Measurements from ENCODE around the gene CACNG6.
"Not testable (repeated sequence)": the region's sequence is repeated elsewhere in the genome, so short reads cannot be mapped to it uniquely, and the experiment has no call there.

Gene CACNG6

GRCh38 chr19:54035215-54036178, 44.1 kb downstream of the CACNG6 start:
- DNase-seq = no peak
- Mint-ChIP-seq H3K27ac (no peak overlapping the region), H3K4me1 (peaks cover 14% of the 10 kb centered on the region), H3K9me3 (peaks cover 9% of the 10 kb centered on the region), H3K4me3 (no peak overlapping the region), H3K27me3 (ENCODE audit: low read depth, poor library complexity) (peaks cover 6% of the 10 kb centered on the region), H3K36me3 (ENCODE audit: low read depth) (no peaks in the 10 kb centered on the region)
- no peak for TF ChIP-seq CTCF (IDR thresholded peaks at IDR 0.05)

DNA sequence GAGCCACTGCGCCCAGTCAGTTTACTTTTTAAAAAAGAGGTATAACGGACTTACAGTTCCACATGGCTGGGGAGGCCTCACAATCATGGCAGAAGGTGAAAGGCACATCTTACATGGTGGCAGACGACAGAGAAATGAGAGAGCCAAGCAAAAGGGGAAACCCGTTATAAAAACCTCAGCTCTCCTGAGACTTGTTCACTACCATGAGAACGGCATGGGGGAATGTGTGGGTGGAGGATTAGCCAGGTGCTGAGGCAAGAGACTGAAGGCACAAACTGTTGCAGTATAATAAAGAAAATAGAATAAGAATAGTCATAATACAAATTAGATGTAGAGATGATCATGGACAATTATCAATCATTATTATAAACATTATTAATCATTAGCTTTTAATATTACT, 45.1 kb downstream of the CACNG6 start:
- not testable (repeated sequence) for H3K36me3 Mint-ChIP-seq (ENCODE audit: low read depth); H3K9me3 Mint-ChIP-seq; DNase-seq; H3K27ac Mint-ChIP-seq; H3K27me3 Mint-ChIP-seq (ENCODE audit: low read depth, poor library complexity); H3K4me3 Mint-ChIP-seq
- peaks cover 14% of the 10 kb centered on the region for H3K4me1 Mint-ChIP-seq

GRCh38 chr19:54040003-54040402, 48.6 kb downstream of the CACNG6 start:
- no peak for TF ChIP-seq CTCF (IDR thresholded peaks at IDR 0.05)
- no peak overlapping the region for H3K27ac Mint-ChIP-seq

DNA sequence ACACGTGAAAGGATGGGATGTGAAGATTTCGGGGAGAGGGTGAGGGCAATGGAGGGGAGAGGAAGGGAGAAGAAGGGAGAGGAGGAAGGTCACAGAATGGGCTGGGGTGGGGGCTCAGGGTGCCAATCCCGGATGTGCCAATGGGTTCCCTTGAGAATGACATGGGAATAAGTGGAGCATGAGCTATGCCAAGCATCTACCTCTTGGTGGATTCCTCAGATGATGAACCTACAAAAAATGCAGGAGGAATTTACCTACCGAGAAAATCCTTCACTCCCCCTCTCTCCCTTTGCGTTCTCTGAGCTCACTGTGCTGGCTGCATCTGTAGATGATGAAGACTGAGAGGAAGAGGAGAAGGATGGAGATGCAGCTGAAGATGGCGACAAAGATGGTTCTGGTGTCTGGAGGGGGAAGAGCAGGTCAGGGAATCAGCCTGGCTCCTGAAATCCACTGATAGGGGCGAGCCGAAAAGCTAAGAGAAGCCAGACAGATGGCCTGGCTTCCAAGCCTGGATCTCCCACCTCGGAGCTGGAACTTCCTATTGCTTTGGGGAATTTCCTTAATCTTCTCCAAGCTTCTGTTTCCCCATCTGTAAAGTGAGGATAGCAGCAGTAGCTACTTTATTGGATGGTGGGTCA, 50.7 kb downstream of the CACNG6 start:
- no peaks in the 10 kb centered on the region for H3K36me3 Mint-ChIP-seq (ENCODE audit: low read depth)
- H3K27ac Mint-ChIP-seq = no peak overlapping the region
- H3K4me1 Mint-ChIP-seq = no peaks in the 10 kb centered on the region
- H3K27me3 Mint-ChIP-seq (ENCODE audit: low read depth, poor library complexity) = peaks cover 17% of the 10 kb centered on the region
- TF ChIP-seq CTCF (IDR thresholded peaks at IDR 0.05) = no peak
- H3K4me3 Mint-ChIP-seq = no peak overlapping the region
- no peak for DNase-seq
- peaks cover 4% of the 10 kb centered on the region for H3K9me3 Mint-ChIP-seq

More at GRCh38 chr19:54040003-54040402, 48.6 kb downstream of the CACNG6 start:
- H3K36me3 Mint-ChIP-seq (ENCODE audit: low read depth) = no peaks in the 10 kb centered on the region
- peaks cover 17% of the 10 kb centered on the region for H3K27me3 Mint-ChIP-seq (ENCODE audit: low read depth, poor library complexity)
- DNase-seq = no peak
- no peak overlapping the region for H3K4me3 Mint-ChIP-seq
- H3K9me3 Mint-ChIP-seq = peaks cover 9% of the 10 kb centered on the region
- H3K4me1 Mint-ChIP-seq = peaks cover 10% of the 10 kb centered on the region

DNA sequence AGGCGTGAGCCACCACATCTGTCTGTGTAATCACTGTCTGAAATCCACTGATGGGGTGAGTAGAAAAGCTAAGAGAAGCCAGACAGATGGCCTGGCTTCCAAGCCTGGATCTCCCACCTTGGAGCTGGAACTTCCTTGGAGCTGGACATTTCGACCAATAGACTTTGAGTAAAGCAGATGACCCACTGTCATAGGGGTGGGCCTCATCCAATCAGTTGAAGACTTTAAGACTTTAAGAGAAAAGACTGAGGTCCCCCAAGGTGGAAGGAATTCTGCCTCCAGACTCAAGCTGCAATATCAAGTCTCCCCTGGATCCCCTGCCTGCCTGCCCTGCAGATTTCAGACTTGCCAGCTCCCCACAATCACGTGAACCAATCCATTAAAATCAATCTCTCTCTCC, 51.6 kb downstream of the CACNG6 start:
- Mint-ChIP-seq H3K36me3 (ENCODE audit: low read depth) (no peaks in the 10 kb centered on the region), H3K27me3 (ENCODE audit: low read depth, poor library complexity) (peaks cover 20% of the 10 kb centered on the region), H3K4me1 (no peaks in the 10 kb centered on the region), H3K9me3 (peaks cover 4% of the 10 kb centered on the region), H3K27ac (no peak overlapping the region), H3K4me3 (no peak overlapping the region)
- no peak for TF ChIP-seq CTCF (IDR thresholded peaks at IDR 0.05)
- DNase-seq = no peak

DNA sequence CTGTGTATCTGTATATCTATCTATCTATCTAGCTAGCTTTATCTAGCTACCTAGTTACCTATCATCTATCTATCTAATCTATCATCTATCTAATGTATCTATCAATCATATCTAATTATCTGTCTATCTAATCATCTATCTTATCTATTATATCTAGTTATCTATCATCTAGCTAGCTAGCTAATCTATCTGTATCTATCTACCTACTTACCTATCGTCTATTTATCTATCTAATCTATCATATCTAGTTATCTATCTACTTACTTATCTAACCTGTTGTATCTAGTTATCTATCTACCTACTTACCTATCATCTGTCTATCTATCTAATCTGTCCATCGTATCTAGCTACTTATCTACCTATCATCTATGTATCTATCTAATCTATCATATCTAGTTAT, 54.3 kb downstream of the CACNG6 start:
- Mint-ChIP-seq H3K27ac (no peak overlapping the region), H3K36me3 (ENCODE audit: low read depth) (no peaks in the 10 kb centered on the region), H3K4me1 (no peaks in the 10 kb centered on the region), H3K9me3 (peaks cover 7% of the 10 kb centered on the region), H3K4me3 (no peak overlapping the region), H3K27me3 (ENCODE audit: low read depth, poor library complexity) (peaks cover 30% of the 10 kb centered on the region)
- no peak for TF ChIP-seq CTCF (IDR thresholded peaks at IDR 0.05)
- DNase-seq = no peak
